GM12878 (cell line): ENCODE results near the gene CD1D. TPM values are rescaled to one million over a fixed set of nuclear protein-coding genes. Genes with fewer than 3 reads are reported as not detected.

ENCODE experiments used
- ATAC-seq: fragments of 200-7000 bp; cut with Tn5 transposase; 3 replicates; pipeline ENCODE4 v1.9.1; 2020; ENCODE audit warnings: mild to moderate bottlenecking, moderate library complexity
- BruUV-seq: library from RNA; stranded (reverse); fragments of 400-500 nt; replicated peaks from 2 replicates; lab custom pipeline; 2021; lab: Mats Ljungman, UMichigan
- CTCF ChIA-PET: fragments of 300-600 bp; sonication (Branson Sonifier 250); formaldehyde crosslinking; extraction: SDS; loops from one replicate; lab custom pipeline; 2021; ENCODE audit warnings: inconsistent platforms; lab: Yijun Ruan, JAX
- POLR2A ChIA-PET: fragments of 350-600 bp; formaldehyde crosslinking; extraction: SDS; loops from one replicate; lab custom pipeline; 2021; ENCODE audit warnings: inconsistent platforms; lab: Charles Lee
- RAD21 ChIA-PET: fragments of 300-600 bp; sonication (Branson Sonifier 250); formaldehyde crosslinking; loops from one replicate; lab custom pipeline; 2023; ENCODE audit warnings: antibody characterized with exemption; ENCODE audit not compliant: unreplicated experiment; lab: Charles Lee
- SMC1A ChIA-PET: fragments of 300-600 bp; sonication (Branson Sonifier 250); formaldehyde crosslinking; loops from one replicate; lab custom pipeline; 2023; ENCODE audit not compliant: unreplicated experiment, uncharacterized antibody; lab: Charles Lee
- DNase-seq: peaks from one replicate; pipeline ENCODE4 v3.0.0-alpha.2; 2011; ENCODE audit warnings: low read depth, low spot score
- FAIRE-seq: peaks from 3 replicates; lab custom pipeline; 2011; peaks lifted over from hg19 to GRCh38; lab: Jason Lieb, UNC
- H2AFZ ChIP-seq: 2 replicates; pipeline ENCODE4 v1.6.0; 2011; ENCODE audit warnings: low read depth, low read length, control low read depth; ENCODE audit not compliant: control insufficient read depth
- H3K27ac ChIP-seq: 2 replicates; pipeline ENCODE4 v1.5.1; 2011; ENCODE audit warnings: control low read depth; ENCODE audit not compliant: control insufficient read depth, insufficient read depth
- H3K27me3 ChIP-seq, 2 experiments: replicated peaks in 1 of 2; 2 replicates each; pipeline versions ENCODE4 v1.6.0 to v1.6.1; 2011; ENCODE audit warnings: low read length in 1 of 2; ENCODE audit not compliant: control insufficient read depth in 2 of 2, insufficient read depth in 2 of 2
- H3K36me3 ChIP-seq, 2 experiments: 2 replicates each; pipeline ENCODE4 v1.5.1; 2011; ENCODE audit warnings: low read length in 1 of 2; ENCODE audit not compliant: control insufficient read depth in 2 of 2, insufficient read depth in 2 of 2
- H3K4me1 ChIP-seq: 2 replicates; pipeline ENCODE4 v1.6.1; 2011; ENCODE audit warnings: mild to moderate bottlenecking, low read length, moderate library complexity, mixed read lengths; ENCODE audit not compliant: control insufficient read depth, insufficient read depth
- H3K4me2 ChIP-seq: 2 replicates; pipeline ENCODE4 v1.6.0; 2011; ENCODE audit warnings: control low read depth; ENCODE audit not compliant: control insufficient read depth, insufficient read depth
- H3K4me3 ChIP-seq: fragments of 200-600 bp; sonication (generic); 2 replicates; pipeline ENCODE4 v1.5.1; 2016
- H3K79me2 ChIP-seq: 2 replicates; pipeline ENCODE4 v1.6.0; 2011; ENCODE audit warnings: low read length; ENCODE audit not compliant: control insufficient read depth, insufficient read depth
- H3K9ac ChIP-seq: 2 replicates; pipeline ENCODE4 v1.8.0; 2011; ENCODE audit warnings: low read length, control low read depth, mixed read lengths; ENCODE audit not compliant: control insufficient read depth, insufficient read depth
- H3K9me3 ChIP-seq: replicated peaks from 3 replicates; pipeline ENCODE4 v1.5.1; 2011; ENCODE audit warnings: mild to moderate bottlenecking, low read length; ENCODE audit not compliant: control insufficient read depth, insufficient read depth
- H4K20me1 ChIP-seq: 2 replicates; pipeline ENCODE4 v1.6.0; 2011; ENCODE audit not compliant: control insufficient read depth, insufficient read depth
- BCL3 ChIP-seq: IDR thresholded peaks from 2 replicates; pipeline ENCODE4 v1.6.1; 2011; ENCODE audit warnings: borderline replicate concordance, low read depth, mild to moderate bottlenecking, moderate library complexity, low read length; ENCODE audit not compliant: insufficient read depth, poor library complexity, severe bottlenecking
- CREB1 ChIP-seq: IDR thresholded peaks from 2 replicates; pipeline ENCODE4 v1.6.1; 2012; ENCODE audit warnings: low read depth, mild to moderate bottlenecking, inconsistent platforms
- MEF2B ChIP-seq: fragments of 450-650 bp; IDR thresholded peaks from 2 replicates; pipeline ENCODE4 v1.6.1; 2018; ENCODE audit warnings: mild to moderate bottlenecking, moderate library complexity; ENCODE audit not compliant: partially characterized antibody, poor library complexity, severe bottlenecking
- PKNOX1 ChIP-seq: fragments of 450-650 bp; IDR thresholded peaks from 2 replicates; pipeline ENCODE4 v1.6.1; 2016; ENCODE audit warnings: mild to moderate bottlenecking
- YY1 ChIP-seq: IDR thresholded peaks from 2 replicates; pipeline ENCODE4 v1.6.1; 2011; ENCODE audit warnings: low read depth, mild to moderate bottlenecking, low read length
- WGBS: methylation state at CpG from one replicate; pipeline ENCODE4 v1.1.6; 2016; ENCODE audit warnings: low lambda C conversion rate; ENCODE audit not compliant: insufficient replicate concordance, insufficient coverage; ENCODE audit errors: missing lambda C conversion rate; 5-methylcytosine and 5-hydroxymethylcytosine counted together
- in situ Hi-C: fragments of 300-500 bp; cut with MboI; formaldehyde crosslinking; loops from 9 replicates; pipeline ENCODE4 v1.14.3; 2018; ENCODE audit warnings: mixed read lengths
- intact Hi-C: fragments of 100-400 bp; cut with micrococcal nuclease; formaldehyde crosslinking; loops from one replicate; pipeline ENCODE4 v1.14.2; 2022; ENCODE audit not compliant: unreplicated experiment
- polyA plus RNA-seq, 11 experiments: library from polyadenylated mRNA; depleted of rRNA in 4 of 11; unstranded in 6 of 11; stranded (reverse) in 5 of 11; fragments of >200 nt; fragmentation: Nextera tagmentation in 4 of 11; fragmentation: Illumina TruSeq in 1 of 11; extraction: Ambion mirVana in 4 of 11; extraction: Trizol in 1 of 11; gene quantifications; 1 replicate in 1 of 11; 2 replicates in 10 of 11; pipeline versions ENCODE4 v1.2.1 to v1.2.3, GENCODE V29; 2011 to 2016; ENCODE audit warnings: inconsistent platforms in 2 of 11, missing spikeins in 2 of 11, low read depth in 1 of 11
- total RNA-seq, 4 experiments: library from RNA; depleted of rRNA in 3 of 4; stranded (reverse); fragments of >200 nt in 3 of 4; fragmentation: Illumina TruSeq in 1 of 4; extraction: Trizol in 1 of 4; gene quantifications; 2 replicates each; pipeline versions ENCODE4 v1.2.1 to v1.2.3, GENCODE V29; 2013 to 2021

CD1D gene
- total and polyA plus RNA-seq, 10 of the 15 experiments (the other 5 are each of a cell fraction or from before 2014, with no cell fraction given), result 0.21 to 1.4 (median 0.73) TPM; not detected in 2

GRCh38 chr1:158150523-158150922, 30.2 kb upstream of the CD1D start:
- H3K36me3 ChIP-seq, result no peaks in the 10 kb centered on the region
- in situ Hi-C loops, result no loop called here
- ATAC-seq, result no peak; the same call in 2 of the 3 replicates
- no TSS peak for BruUV-seq
- POLR2A ChIA-PET, result no interaction called here
- 0% methylated on average over 1 of the region's 1 CpG for WGBS
- CTCF ChIA-PET, result interaction anchor here (1.2 kb wide), 1 partner anchor 26 kb away, joined by 3 read pairs; no protein-coding TSS in a partner anchor
- no peak for DNase-seq
- no peak overlapping the region for H2AFZ ChIP-seq
- no peak overlapping the region for H3K4me2 ChIP-seq
- no peak for FAIRE-seq
- H3K9ac ChIP-seq, result no peak overlapping the region
- SMC1A ChIA-PET, result no interaction called here
- no peaks in the 10 kb centered on the region for H3K79me2 ChIP-seq
- intact Hi-C loops, result no loop called here
- no peaks in the 10 kb centered on the region for H3K27me3 ChIP-seq
- no peak overlapping the region for H3K4me3 ChIP-seq
- 0 out of 2 replicates have a peak, but pooled peaks have one; percentile 25 for TF ChIP-seq CREB1
- no peak for TF ChIP-seq BCL3
- TF ChIP-seq YY1, result 0 out of 2 replicates have a peak, but pooled peaks have one; percentile 35
- RAD21 ChIA-PET, result no interaction called here
- peaks cover 19% of the 10 kb centered on the region for H3K4me1 ChIP-seq
- H3K9me3 ChIP-seq, result no peaks in the 10 kb centered on the region; the same call in 2 of the 3 replicates
- no peak overlapping the region for H3K27ac ChIP-seq
- H4K20me1 ChIP-seq, result no peaks in the 10 kb centered on the region

GRCh38 chr1:158153179-158153578, 27.5 kb upstream of the CD1D start:
- H3K36me3 ChIP-seq, result no peaks in the 10 kb centered on the region
- H4K20me1 ChIP-seq, result no peaks in the 10 kb centered on the region
- peaks cover 19% of the 10 kb centered on the region for H3K4me1 ChIP-seq
- intact Hi-C loops (no loop called here), in situ Hi-C loops (no loop called here)
- ATAC-seq, result no peak
- WGBS, result 6% methylated on average over 1 of the region's 1 CpG
- H3K9ac ChIP-seq, result no peak overlapping the region
- ChIA-PET RAD21 (no interaction called here), POLR2A (no interaction called here), SMC1A (no interaction called here), CTCF (no interaction called here)
- H3K79me2 ChIP-seq, result no peaks in the 10 kb centered on the region
- no peak overlapping the region for H3K27ac ChIP-seq
- DNase-seq, result no peak
- FAIRE-seq, result no peak
- BruUV-seq, result no TSS peak
- no peaks in the 10 kb centered on the region; the same call in 2 of the 3 replicates for H3K9me3 ChIP-seq
- H3K27me3 ChIP-seq, result no peaks in the 10 kb centered on the region
- TF ChIP-seq MEF2B (no peak), PKNOX1 (no peak)
- H3K4me2 ChIP-seq, result no peak overlapping the region
- H2AFZ ChIP-seq, result no peak overlapping the region
- H3K4me3 ChIP-seq, result no peak overlapping the region; the same call in 1 of the 2 replicates
